COR-L47 (cell line): Measurements from ENCODE around the gene COLGALT1.

Experiments
- DNase-seq: peaks from one replicate; lab custom pipeline; 2025; lab: John Stamatoyannopoulos, UW

COLGALT1 gene

GRCh38 chr19:17623224-17623935, 67.9 kb downstream of the COLGALT1 start:
- DNase-seq = no peak

GRCh38 chr19:17624314-17624991, 69.0 kb downstream of the COLGALT1 start:
- no peak for DNase-seq

- no peak for DNase-seq
Observed at GRCh38 chr19:17625043-17625442, 69.6 kb downstream of the COLGALT1 start.

GRCh38 chr19:17625980-17626379, 70.5 kb downstream of the COLGALT1 start:
- no peak for DNase-seq

GRCh38 chr19:17626456-17627015, 71.1 kb downstream of the COLGALT1 start:
- DNase-seq = no peak

GRCh38 chr19:17627161-17627560, 71.7 kb downstream of the COLGALT1 start:
- no peak for DNase-seq

- no peak for DNase-seq
Observed at GRCh38 chr19:17627921-17628320, 72.5 kb downstream of the COLGALT1 start.

- no peak for DNase-seq
Observed at GRCh38 chr19:17629760-17630159, 74.3 kb downstream of the COLGALT1 start.

GRCh38 chr19:17632577-17632976, 77.1 kb downstream of the COLGALT1 start:
- no peak for DNase-seq
